ENCODE results near the gene KCNQ2.

- TF ChIP-seq ZNF274 (IDR thresholded peaks at IDR 0.05; ENCODE audit: low read depth, low read length) (no peak), YY1 (IDR thresholded peaks at IDR 0.05; ENCODE audit: insufficient read depth, insufficient read length) (no peak)
Observed at GRCh38 chr20:63369724-63370617, 102.5 kb downstream of the KCNQ2 start.

All from NT2/D1 (cell line).